Stomach (tissue), 4 donors: ENCODE results near the gene RSU1.

ENCODE experiments used
- EP300 ChIP-seq: sonication (generic); formaldehyde crosslinking; IDR thresholded peaks from one replicate; pipeline ENCODE4 v1.6.1; 2017; ENCODE audit warnings: antibody characterized with exemption
- POLR2A ChIP-seq, 4 donors: fragments of 450-650 bp; IDR thresholded peaks; one replicate each; pipeline ENCODE4 v1.6.1; 2016; ENCODE audit warnings: antibody characterized with exemption in 4 of 4, control low read depth in 2 of 4, mild to moderate bottlenecking in 1 of 4, moderate library complexity in 1 of 4
- POLR2AphosphoS5 ChIP-seq, 3 donors: sonication (generic); formaldehyde crosslinking; IDR thresholded peaks; one replicate each; pipeline ENCODE4 v1.6.1; 2016; ENCODE audit warnings: antibody characterized with exemption in 3 of 3
- TF ChIP-seq, protein P1 (sequence below), 7 experiments: fragments of 450-650 bp in 4 of 7; fragments of 200-600 bp in 3 of 7; sonication (generic) in 3 of 7; IDR thresholded peaks; one replicate each; pipeline ENCODE4 v1.5.1; 2016 to 2019; ENCODE audit warnings: antibody characterized with exemption in 7 of 7, control low read depth in 2 of 7, mild to moderate bottlenecking in 1 of 7

DNA sequence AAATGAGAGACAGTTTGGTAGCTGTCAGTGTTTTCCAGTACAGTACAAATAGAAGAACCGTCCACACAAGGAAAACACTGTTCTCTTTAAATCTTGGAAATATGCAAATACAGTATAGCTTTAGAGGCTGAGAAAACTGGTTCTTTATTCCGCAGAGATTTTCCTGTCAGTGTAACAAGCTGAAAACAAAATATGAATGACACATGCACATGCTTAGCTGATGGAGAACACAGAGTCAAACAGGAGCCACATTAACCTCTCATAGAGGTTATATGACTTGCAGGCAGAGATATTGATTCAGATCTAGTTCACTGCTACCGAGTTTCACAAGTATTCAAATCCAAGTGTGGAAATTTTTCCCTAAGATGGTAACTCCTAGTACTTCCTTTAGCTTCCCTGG lies 160.3 kb downstream of the RSU1 start:
- TF ChIP-seq EP300 (no peak), POLR2AphosphoS5 (IDR thresholded peaks at IDR 0.05) (no peak), POLR2A (IDR thresholded peaks at IDR 0.05) (no peak)
- TF ChIP-seq, protein P1, sequence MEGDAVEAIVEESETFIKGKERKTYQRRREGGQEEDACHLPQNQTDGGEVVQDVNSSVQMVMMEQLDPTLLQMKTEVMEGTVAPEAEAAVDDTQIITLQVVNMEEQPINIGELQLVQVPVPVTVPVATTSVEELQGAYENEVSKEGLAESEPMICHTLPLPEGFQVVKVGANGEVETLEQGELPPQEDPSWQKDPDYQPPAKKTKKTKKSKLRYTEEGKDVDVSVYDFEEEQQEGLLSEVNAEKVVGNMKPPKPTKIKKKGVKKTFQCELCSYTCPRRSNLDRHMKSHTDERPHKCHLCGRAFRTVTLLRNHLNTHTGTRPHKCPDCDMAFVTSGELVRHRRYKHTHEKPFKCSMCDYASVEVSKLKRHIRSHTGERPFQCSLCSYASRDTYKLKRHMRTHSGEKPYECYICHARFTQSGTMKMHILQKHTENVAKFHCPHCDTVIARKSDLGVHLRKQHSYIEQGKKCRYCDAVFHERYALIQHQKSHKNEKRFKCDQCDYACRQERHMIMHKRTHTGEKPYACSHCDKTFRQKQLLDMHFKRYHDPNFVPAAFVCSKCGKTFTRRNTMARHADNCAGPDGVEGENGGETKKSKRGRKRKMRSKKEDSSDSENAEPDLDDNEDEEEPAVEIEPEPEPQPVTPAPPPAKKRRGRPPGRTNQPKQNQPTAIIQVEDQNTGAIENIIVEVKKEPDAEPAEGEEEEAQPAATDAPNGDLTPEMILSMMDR (IDR thresholded peaks at IDR 0.05): no peak
